WTC11 (cell line): ENCODE measurements around the gene SVEP1. TPM values are rescaled to one million over a fixed set of nuclear protein-coding genes. Genes with fewer than 3 reads are reported as not detected.

Source experiments
- ATAC-seq: fragments of 200-7000 bp; cut with Tn5 transposase; 2 replicates; pipeline ENCODE4 v1.10.0; 2021; ENCODE audit warnings: mild to moderate bottlenecking, moderate library complexity
- CTCF ChIA-PET: fragments of 300-600 bp; sonication (Branson Sonifier 250); formaldehyde crosslinking; loops from one replicate; lab custom pipeline; 2021; ENCODE audit warnings: antibody characterized with exemption; lab: Charles Lee
- POLR2A ChIA-PET: fragments of 350-600 bp; sonication (Branson Sonifier 250); formaldehyde crosslinking; loops from one replicate; lab custom pipeline; 2021; ENCODE audit warnings: antibody characterized with exemption; lab: Charles Lee
- DNase-seq: peaks from one replicate; pipeline ENCODE4 v3.0.0; 2021; ENCODE audit warnings: low spot score
- H3K27ac Mint-ChIP-seq: 2 replicates; pipeline ENCODE4 v1.8.0; 2021; ENCODE audit warnings: mixed read lengths
- H3K27me3 Mint-ChIP-seq: 2 replicates; pipeline ENCODE4 v1.8.0; 2021; ENCODE audit warnings: low read depth, mild to moderate bottlenecking, moderate library complexity, mixed read lengths
- H3K36me3 Mint-ChIP-seq: 2 replicates; pipeline ENCODE4 v1.8.0; 2021; ENCODE audit warnings: mixed read lengths
- H3K4me1 Mint-ChIP-seq: 2 replicates; pipeline ENCODE4 v1.8.0; 2022; ENCODE audit warnings: mixed read lengths
- H3K4me3 Mint-ChIP-seq: 2 replicates; pipeline ENCODE4 v1.8.0; 2021; ENCODE audit warnings: mild to moderate bottlenecking, moderate library complexity, mixed read lengths
- H3K9me3 Mint-ChIP-seq: 2 replicates; pipeline ENCODE4 v1.8.0; 2021; ENCODE audit warnings: mixed read lengths
- ETV6 ChIP-seq: sonication (generic); formaldehyde crosslinking; IDR thresholded peaks from 2 replicates; pipeline ENCODE4 v1.8.1; 2022; ENCODE audit warnings: mild to moderate bottlenecking, missing genetic modification reagents
- FOXK1 ChIP-seq: sonication (generic); formaldehyde crosslinking; IDR thresholded peaks from 2 replicates; pipeline ENCODE4 v1.8.0; 2022; ENCODE audit warnings: mild to moderate bottlenecking, moderate library complexity, missing genetic modification reagents
- JAZF1 ChIP-seq: fragments of 250-450 bp; sonication (Bioruptor Pico); IDR thresholded peaks from 2 replicates; pipeline ENCODE4 v1.9.0; 2021; ENCODE audit warnings: moderate library complexity, mild to moderate bottlenecking, inconsistent platforms
- PRRX2 ChIP-seq: fragments of 250-450 bp; sonication (Bioruptor Pico); IDR thresholded peaks from 2 replicates; pipeline ENCODE4 v1.8.0; 2021; ENCODE audit warnings: mild to moderate bottlenecking
- RELA ChIP-seq: sonication (generic); formaldehyde crosslinking; IDR thresholded peaks from 2 replicates; pipeline ENCODE4 v1.8.1; 2022; ENCODE audit warnings: missing genetic modification reagents, mild to moderate bottlenecking, borderline replicate concordance
- SMAD3 ChIP-seq: sonication (generic); formaldehyde crosslinking; IDR thresholded peaks from 2 replicates; pipeline ENCODE4 v1.8.0; 2022; ENCODE audit warnings: missing genetic modification reagents, mild to moderate bottlenecking, borderline replicate concordance
- SMAD4 ChIP-seq: sonication (generic); formaldehyde crosslinking; IDR thresholded peaks from 2 replicates; pipeline ENCODE4 v1.8.0; 2022; ENCODE audit warnings: mild to moderate bottlenecking, missing genetic modification reagents
- TCF7 ChIP-seq: sonication (generic); formaldehyde crosslinking; IDR thresholded peaks from 2 replicates; pipeline ENCODE4 v1.8.0; 2022; ENCODE audit warnings: mild to moderate bottlenecking, low read depth, missing genetic modification reagents, moderate library complexity
- TEAD1 ChIP-seq: sonication (generic); formaldehyde crosslinking; IDR thresholded peaks from 2 replicates; pipeline ENCODE4 v1.8.0; 2022; ENCODE audit warnings: mild to moderate bottlenecking, missing genetic modification reagents
- TEAD4 ChIP-seq: sonication (generic); formaldehyde crosslinking; IDR thresholded peaks from 2 replicates; pipeline ENCODE4 v1.8.0; 2022; ENCODE audit warnings: mild to moderate bottlenecking, missing genetic modification reagents
- TP53 ChIP-seq: sonication (generic); formaldehyde crosslinking; IDR thresholded peaks from 2 replicates; pipeline ENCODE4 v1.8.1; 2023; ENCODE audit warnings: mild to moderate bottlenecking, missing genetic modification reagents
- ZBTB21 ChIP-seq: sonication (generic); formaldehyde crosslinking; IDR thresholded peaks from 2 replicates; pipeline ENCODE4 v1.8.1; 2023; ENCODE audit warnings: mild to moderate bottlenecking, missing genetic modification reagents, borderline replicate concordance
- ZNF263 ChIP-seq: sonication (generic); formaldehyde crosslinking; IDR thresholded peaks from 2 replicates; pipeline ENCODE4 v1.8.1; 2022; ENCODE audit warnings: low read depth, mild to moderate bottlenecking, moderate library complexity, missing genetic modification reagents
- ZNF416 ChIP-seq: fragments of 250-450 bp; sonication (Bioruptor Pico); IDR thresholded peaks from 2 replicates; pipeline ENCODE4 v1.9.0; 2021; ENCODE audit warnings: mild to moderate bottlenecking, inconsistent platforms
- total RNA-seq: library from RNA; stranded (reverse); gene quantifications from 3 replicates; pipeline ENCODE4 v1.2.3, GENCODE V29; 2021
- TF ChIP-seq, protein P1 (sequence below): sonication (generic); formaldehyde crosslinking; IDR thresholded peaks from 2 replicates; pipeline ENCODE4 v1.8.1; 2022; ENCODE audit warnings: mild to moderate bottlenecking, moderate library complexity, missing genetic modification reagents
- TF ChIP-seq, protein P2 (sequence below): sonication (generic); formaldehyde crosslinking; IDR thresholded peaks from 2 replicates; pipeline ENCODE4 v1.8.0; 2022; ENCODE audit warnings: mild to moderate bottlenecking, missing genetic modification reagents
- TF ChIP-seq, protein P3 (sequence below): fragments of 250-450 bp; sonication (Bioruptor Pico); conservative IDR thresholded peaks from 2 replicates; pipeline ENCODE4 v1.9.0; 2021; ENCODE audit warnings: mild to moderate bottlenecking
- TF ChIP-seq, protein P4 (sequence below): fragments of 250-450 bp; sonication (Bioruptor Pico); IDR thresholded peaks from 2 replicates; pipeline ENCODE4 v1.9.0; 2021; ENCODE audit warnings: mild to moderate bottlenecking, borderline replicate concordance
- TF ChIP-seq, protein P5 (sequence below): fragments of 250-450 bp; sonication (Bioruptor Pico); IDR thresholded peaks from 2 replicates; pipeline ENCODE4 v1.8.0; 2021; ENCODE audit warnings: mild to moderate bottlenecking
- TF ChIP-seq, protein P6 (sequence below): sonication (generic); formaldehyde crosslinking; conservative IDR thresholded peaks from 2 replicates; pipeline ENCODE4 v1.8.1; 2023; ENCODE audit warnings: mild to moderate bottlenecking, low read depth, missing genetic modification reagents, moderate library complexity

The SVEP1 gene
- total RNA-seq, 1 experiment from 2014 or later = 0.74 TPM

DNA sequence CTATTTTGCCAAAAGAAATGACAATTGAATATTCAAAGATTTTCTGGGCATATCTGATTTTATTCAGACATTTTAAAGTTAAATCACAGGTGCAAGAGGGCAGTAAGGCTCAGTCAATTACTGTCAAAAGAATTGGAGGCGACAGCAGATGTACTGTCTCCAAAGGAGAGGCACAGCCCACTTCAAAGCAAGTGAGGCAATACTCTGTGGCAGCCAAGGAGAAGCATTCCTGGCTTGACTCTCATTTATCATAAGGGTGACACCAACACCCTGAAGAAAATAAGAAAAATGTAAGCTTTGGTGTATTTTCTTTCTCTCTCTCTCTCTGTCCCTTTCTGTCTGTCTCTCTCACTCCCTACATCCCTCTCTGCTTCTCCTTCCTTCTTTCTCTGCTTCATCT lies 93.3 kb downstream of the SVEP1 start (continued):
- TF ChIP-seq, protein P1, sequence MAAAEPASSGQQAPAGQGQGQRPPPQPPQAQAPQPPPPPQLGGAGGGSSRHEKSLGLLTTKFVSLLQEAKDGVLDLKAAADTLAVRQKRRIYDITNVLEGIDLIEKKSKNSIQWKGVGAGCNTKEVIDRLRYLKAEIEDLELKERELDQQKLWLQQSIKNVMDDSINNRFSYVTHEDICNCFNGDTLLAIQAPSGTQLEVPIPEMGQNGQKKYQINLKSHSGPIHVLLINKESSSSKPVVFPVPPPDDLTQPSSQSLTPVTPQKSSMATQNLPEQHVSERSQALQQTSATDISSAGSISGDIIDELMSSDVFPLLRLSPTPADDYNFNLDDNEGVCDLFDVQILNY (CRISPR knock-in tag) = no peak
- TF ChIP-seq SMAD3 (CRISPR knock-in tag) = no peak
- TF ChIP-seq, all 79 proteins: peak for 0

DNA sequence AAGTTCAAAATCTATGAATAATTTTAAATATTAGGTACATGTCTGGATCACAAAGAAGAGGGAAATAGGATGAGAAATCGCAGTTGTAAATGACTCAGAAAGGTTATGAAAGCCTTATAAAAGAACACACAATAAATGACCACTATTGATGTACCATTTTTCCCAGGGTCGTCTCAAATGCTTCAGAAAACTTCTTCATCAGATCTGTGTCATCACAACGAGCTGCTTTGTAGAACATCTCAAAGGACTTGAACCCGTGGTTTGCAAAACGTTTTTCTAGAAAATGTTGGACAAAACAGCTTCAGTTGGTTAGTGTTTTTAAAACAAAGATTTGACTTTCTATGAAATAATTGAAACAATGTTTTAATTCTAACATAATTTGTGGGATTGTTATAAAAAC lies 100.1 kb downstream of the SVEP1 start:
- TF ChIP-seq, protein P2, sequence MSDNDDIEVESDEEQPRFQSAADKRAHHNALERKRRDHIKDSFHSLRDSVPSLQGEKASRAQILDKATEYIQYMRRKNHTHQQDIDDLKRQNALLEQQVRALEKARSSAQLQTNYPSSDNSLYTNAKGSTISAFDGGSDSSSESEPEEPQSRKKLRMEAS (CRISPR knock-in tag) = no peak
- no peak for TF ChIP-seq FOXK1 (CRISPR knock-in tag)
- no peak for TF ChIP-seq RELA
- TF ChIP-seq ZNF263 (CRISPR knock-in tag) = no peak
- TF ChIP-seq TCF7 (CRISPR knock-in tag) = no peak
- TF ChIP-seq ZNF416 (CRISPR knock-in tag) = no peak
- no peak for TF ChIP-seq TP53 (CRISPR knock-in tag)
- TF ChIP-seq, protein P3, sequence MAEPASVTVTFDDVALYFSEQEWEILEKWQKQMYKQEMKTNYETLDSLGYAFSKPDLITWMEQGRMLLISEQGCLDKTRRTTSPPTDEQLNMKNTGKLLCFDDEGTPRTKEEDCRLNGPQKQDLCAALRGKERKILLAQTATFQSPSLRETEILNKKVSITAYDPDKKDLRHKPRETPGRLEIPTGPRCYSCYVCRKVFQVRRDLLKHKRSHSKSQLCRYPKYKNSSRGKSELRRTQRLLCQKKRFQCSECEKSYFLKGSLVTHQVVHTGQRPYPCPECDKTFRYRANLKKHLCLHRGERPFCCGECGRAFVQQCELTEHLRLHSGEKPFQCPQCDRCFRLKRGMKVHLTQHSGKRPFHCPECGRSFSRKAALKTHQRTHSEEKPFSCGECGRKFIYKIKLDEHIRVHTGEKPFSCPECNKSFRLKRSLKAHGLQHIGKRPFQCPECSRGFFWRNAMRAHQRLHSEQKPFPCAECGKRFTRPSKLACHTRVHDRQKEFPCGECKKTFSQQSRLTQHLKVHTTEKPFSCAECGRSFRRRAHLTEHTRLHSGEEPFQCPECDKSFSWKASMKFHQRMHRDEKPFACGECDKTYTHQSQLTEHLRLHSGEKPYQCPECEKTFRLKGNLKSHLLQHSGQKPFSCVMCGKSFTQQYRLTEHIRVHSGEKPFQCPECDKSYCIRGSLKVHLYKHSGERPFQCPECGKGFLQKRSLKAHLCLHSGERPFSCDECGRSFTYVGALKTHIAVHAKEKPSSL (CRISPR knock-in tag) = no peak
- TF ChIP-seq ETV6 (CRISPR knock-in tag) = no peak
- TF ChIP-seq, protein P4, sequence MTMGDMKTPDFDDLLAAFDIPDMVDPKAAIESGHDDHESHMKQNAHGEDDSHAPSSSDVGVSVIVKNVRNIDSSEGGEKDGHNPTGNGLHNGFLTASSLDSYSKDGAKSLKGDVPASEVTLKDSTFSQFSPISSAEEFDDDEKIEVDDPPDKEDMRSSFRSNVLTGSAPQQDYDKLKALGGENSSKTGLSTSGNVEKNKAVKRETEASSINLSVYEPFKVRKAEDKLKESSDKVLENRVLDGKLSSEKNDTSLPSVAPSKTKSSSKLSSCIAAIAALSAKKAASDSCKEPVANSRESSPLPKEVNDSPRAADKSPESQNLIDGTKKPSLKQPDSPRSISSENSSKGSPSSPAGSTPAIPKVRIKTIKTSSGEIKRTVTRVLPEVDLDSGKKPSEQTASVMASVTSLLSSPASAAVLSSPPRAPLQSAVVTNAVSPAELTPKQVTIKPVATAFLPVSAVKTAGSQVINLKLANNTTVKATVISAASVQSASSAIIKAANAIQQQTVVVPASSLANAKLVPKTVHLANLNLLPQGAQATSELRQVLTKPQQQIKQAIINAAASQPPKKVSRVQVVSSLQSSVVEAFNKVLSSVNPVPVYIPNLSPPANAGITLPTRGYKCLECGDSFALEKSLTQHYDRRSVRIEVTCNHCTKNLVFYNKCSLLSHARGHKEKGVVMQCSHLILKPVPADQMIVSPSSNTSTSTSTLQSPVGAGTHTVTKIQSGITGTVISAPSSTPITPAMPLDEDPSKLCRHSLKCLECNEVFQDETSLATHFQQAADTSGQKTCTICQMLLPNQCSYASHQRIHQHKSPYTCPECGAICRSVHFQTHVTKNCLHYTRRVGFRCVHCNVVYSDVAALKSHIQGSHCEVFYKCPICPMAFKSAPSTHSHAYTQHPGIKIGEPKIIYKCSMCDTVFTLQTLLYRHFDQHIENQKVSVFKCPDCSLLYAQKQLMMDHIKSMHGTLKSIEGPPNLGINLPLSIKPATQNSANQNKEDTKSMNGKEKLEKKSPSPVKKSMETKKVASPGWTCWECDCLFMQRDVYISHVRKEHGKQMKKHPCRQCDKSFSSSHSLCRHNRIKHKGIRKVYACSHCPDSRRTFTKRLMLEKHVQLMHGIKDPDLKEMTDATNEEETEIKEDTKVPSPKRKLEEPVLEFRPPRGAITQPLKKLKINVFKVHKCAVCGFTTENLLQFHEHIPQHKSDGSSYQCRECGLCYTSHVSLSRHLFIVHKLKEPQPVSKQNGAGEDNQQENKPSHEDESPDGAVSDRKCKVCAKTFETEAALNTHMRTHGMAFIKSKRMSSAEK (CRISPR knock-in tag) = no peak
- no peak for TF ChIP-seq PRRX2 (CRISPR knock-in tag)
- TF ChIP-seq TEAD1 (CRISPR knock-in tag) = no peak
- Mint-ChIP-seq H3K27me3 (no peaks in the 10 kb centered on the region), H3K9me3 (0 out of 2 replicates have a peak, but pooled peaks cover 6% of the 10 kb centered on the region), H3K4me1 (no peaks in the 10 kb centered on the region), H3K4me3 (no peak overlapping the region), H3K27ac (no peak overlapping the region), H3K36me3 (no peaks in the 10 kb centered on the region)
- CTCF ChIA-PET = no interaction called here
- DNase-seq (no peak), ATAC-seq (no peak)
- POLR2A ChIA-PET = no interaction called here

DNA sequence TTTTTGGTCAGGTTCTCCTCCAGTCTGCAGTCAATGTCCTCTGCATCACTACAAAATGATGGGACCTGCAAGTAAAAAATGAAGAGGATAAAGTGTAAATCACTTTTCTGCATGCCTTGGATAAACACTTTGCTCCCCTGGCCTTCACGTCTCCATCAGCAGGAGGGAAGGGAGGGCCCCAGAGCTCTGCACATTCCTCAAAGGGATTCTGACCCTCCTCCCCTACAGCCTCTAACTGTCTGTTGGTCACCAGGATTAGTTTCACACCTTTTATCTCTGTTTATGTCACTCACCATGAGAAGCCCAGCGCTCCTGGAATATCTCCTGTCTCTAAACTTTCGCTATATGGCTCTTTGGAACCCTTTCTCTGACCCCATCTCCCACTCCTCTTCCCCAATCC lies 103.3 kb downstream of the SVEP1 start:
- no peaks in the 10 kb centered on the region for H3K27me3 Mint-ChIP-seq
- no peaks in the 10 kb centered on the region for H3K4me1 Mint-ChIP-seq
- ChIA-PET POLR2A (no interaction called here), CTCF (interaction anchor here (1.0 kb wide), 1 partner anchor 248 kb away, joined by 3 read pairs; no protein-coding TSS in a partner anchor)
- H3K9me3 Mint-ChIP-seq = no peaks in the 10 kb centered on the region
- ATAC-seq (peak; percentile 66), DNase-seq (peak; percentile 14)
- H3K4me3 Mint-ChIP-seq = no peak overlapping the region
- H3K36me3 Mint-ChIP-seq = no peaks in the 10 kb centered on the region
- TF ChIP-seq SMAD4 (no peak), ZBTB21 (CRISPR knock-in tag) (no peak), TEAD4 (no peak), JAZF1 (CRISPR knock-in tag) (no peak)
- TF ChIP-seq, protein P5, sequence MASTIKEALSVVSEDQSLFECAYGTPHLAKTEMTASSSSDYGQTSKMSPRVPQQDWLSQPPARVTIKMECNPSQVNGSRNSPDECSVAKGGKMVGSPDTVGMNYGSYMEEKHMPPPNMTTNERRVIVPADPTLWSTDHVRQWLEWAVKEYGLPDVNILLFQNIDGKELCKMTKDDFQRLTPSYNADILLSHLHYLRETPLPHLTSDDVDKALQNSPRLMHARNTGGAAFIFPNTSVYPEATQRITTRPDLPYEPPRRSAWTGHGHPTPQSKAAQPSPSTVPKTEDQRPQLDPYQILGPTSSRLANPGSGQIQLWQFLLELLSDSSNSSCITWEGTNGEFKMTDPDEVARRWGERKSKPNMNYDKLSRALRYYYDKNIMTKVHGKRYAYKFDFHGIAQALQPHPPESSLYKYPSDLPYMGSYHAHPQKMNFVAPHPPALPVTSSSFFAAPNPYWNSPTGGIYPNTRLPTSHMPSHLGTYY (CRISPR knock-in tag) = no peak
- TF ChIP-seq, protein P6, sequence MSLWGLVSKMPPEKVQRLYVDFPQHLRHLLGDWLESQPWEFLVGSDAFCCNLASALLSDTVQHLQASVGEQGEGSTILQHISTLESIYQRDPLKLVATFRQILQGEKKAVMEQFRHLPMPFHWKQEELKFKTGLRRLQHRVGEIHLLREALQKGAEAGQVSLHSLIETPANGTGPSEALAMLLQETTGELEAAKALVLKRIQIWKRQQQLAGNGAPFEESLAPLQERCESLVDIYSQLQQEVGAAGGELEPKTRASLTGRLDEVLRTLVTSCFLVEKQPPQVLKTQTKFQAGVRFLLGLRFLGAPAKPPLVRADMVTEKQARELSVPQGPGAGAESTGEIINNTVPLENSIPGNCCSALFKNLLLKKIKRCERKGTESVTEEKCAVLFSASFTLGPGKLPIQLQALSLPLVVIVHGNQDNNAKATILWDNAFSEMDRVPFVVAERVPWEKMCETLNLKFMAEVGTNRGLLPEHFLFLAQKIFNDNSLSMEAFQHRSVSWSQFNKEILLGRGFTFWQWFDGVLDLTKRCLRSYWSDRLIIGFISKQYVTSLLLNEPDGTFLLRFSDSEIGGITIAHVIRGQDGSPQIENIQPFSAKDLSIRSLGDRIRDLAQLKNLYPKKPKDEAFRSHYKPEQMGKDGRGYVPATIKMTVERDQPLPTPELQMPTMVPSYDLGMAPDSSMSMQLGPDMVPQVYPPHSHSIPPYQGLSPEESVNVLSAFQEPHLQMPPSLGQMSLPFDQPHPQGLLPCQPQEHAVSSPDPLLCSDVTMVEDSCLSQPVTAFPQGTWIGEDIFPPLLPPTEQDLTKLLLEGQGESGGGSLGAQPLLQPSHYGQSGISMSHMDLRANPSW (CRISPR knock-in tag) = no peak
- H3K27ac Mint-ChIP-seq = no peak overlapping the region
